HepG2 (cell line): ENCODE results near the gene SEC14L1. TPM values are rescaled to one million over a fixed set of nuclear protein-coding genes. Genes with fewer than 3 reads are reported as not detected.

Experiments used
- ATF5 ChIP-seq: sonication (generic); formaldehyde crosslinking; IDR thresholded peaks from 2 replicates; pipeline ENCODE4 v1.4.0; 2020; ENCODE audit warnings: mild to moderate bottlenecking, low read depth, missing genetic modification reagents
- CBFB ChIP-seq: sonication (generic); formaldehyde crosslinking; IDR thresholded peaks from 2 replicates; pipeline ENCODE4 v1.4.0; 2020; ENCODE audit warnings: missing genetic modification reagents
- HOXA5 ChIP-seq: sonication (generic); formaldehyde crosslinking; IDR thresholded peaks from 2 replicates; pipeline ENCODE4 v1.4.0; 2020; ENCODE audit warnings: missing genetic modification reagents
- HOXA9 ChIP-seq: sonication (generic); formaldehyde crosslinking; IDR thresholded peaks from 2 replicates; pipeline ENCODE4 v1.8.1; 2022; ENCODE audit warnings: missing genetic modification reagents, mild to moderate bottlenecking, moderate library complexity, borderline replicate concordance
- HOXD1 ChIP-seq: sonication (generic); formaldehyde crosslinking; IDR thresholded peaks from 2 replicates; pipeline ENCODE4 v1.5.0; 2020; ENCODE audit warnings: missing genetic modification reagents
- IKZF4 ChIP-seq: sonication (generic); formaldehyde crosslinking; IDR thresholded peaks from 2 replicates; pipeline ENCODE4 v1.5.1; 2020; ENCODE audit warnings: borderline replicate concordance, mild to moderate bottlenecking, low read depth, missing genetic modification reagents; ENCODE audit errors: not compliant biosample characterization
- KMT2B ChIP-seq: IDR thresholded peaks from 2 replicates; pipeline ENCODE4 v1.6.1; 2016; ENCODE audit warnings: missing genetic modification reagents, missing compliant biosample characterization
- MYC ChIP-seq: sonication (generic); formaldehyde crosslinking; IDR thresholded peaks from 2 replicates; pipeline ENCODE4 v1.9.0; 2021; ENCODE audit warnings: missing genetic modification reagents, borderline replicate concordance
- NFKB2 ChIP-seq: sonication (generic); formaldehyde crosslinking; IDR thresholded peaks from 2 replicates; pipeline ENCODE4 v1.4.0; 2020; ENCODE audit warnings: missing genetic modification reagents, borderline replicate concordance
- PCBP2 ChIP-seq: fragments of 200-400 bp; formaldehyde crosslinking; optimal IDR thresholded peaks from 2 replicates; pipeline ENCODE3; 2018; ENCODE audit warnings: low read length, low read depth; ENCODE audit not compliant: poor library complexity, severe bottlenecking
- REPIN1 ChIP-seq: sonication (generic); formaldehyde crosslinking; IDR thresholded peaks from 2 replicates; pipeline ENCODE4 v1.8.0; 2022; ENCODE audit warnings: missing genetic modification reagents, low read depth, mild to moderate bottlenecking, borderline replicate concordance
- SALL2 ChIP-seq: sonication (generic); formaldehyde crosslinking; IDR thresholded peaks from 2 replicates; pipeline ENCODE4 v1.8.1; 2023; ENCODE audit warnings: mild to moderate bottlenecking, missing genetic modification reagents, inconsistent platforms
- TFDP2 ChIP-seq: sonication (generic); formaldehyde crosslinking; IDR thresholded peaks from 2 replicates; pipeline ENCODE4 v1.4.0; 2020; ENCODE audit warnings: missing genetic modification reagents
- ZBTB7A ChIP-seq: sonication (generic); formaldehyde crosslinking; IDR thresholded peaks from 2 replicates; pipeline ENCODE4 v1.8.0; 2022; ENCODE audit warnings: mild to moderate bottlenecking, missing genetic modification reagents
- ZFX ChIP-seq: sonication (generic); formaldehyde crosslinking; IDR thresholded peaks from 2 replicates; pipeline ENCODE4 v1.4.0; 2020; ENCODE audit warnings: mild to moderate bottlenecking, low read depth, missing genetic modification reagents, moderate library complexity
- ZNF18 ChIP-seq: sonication (generic); formaldehyde crosslinking; IDR thresholded peaks from 2 replicates; pipeline ENCODE4 v1.8.0; 2022; ENCODE audit warnings: mild to moderate bottlenecking, missing genetic modification reagents; ENCODE audit not compliant: insufficient replicate concordance
- ZNF232 ChIP-seq: sonication (generic); formaldehyde crosslinking; IDR thresholded peaks from 2 replicates; pipeline ENCODE4 v1.4.0; 2020; ENCODE audit warnings: missing genetic modification reagents, borderline replicate concordance
- ZNF256 ChIP-seq: sonication (generic); formaldehyde crosslinking; conservative IDR thresholded peaks from 2 replicates; pipeline ENCODE4 v1.4.0; 2020; ENCODE audit warnings: missing genetic modification reagents
- ZNF337 ChIP-seq: sonication (generic); formaldehyde crosslinking; IDR thresholded peaks from 2 replicates; pipeline ENCODE4 v1.5.1; 2020; ENCODE audit warnings: missing genetic modification reagents, low read depth, mild to moderate bottlenecking, borderline replicate concordance
- ZNF383 ChIP-seq: sonication (generic); formaldehyde crosslinking; IDR thresholded peaks from 2 replicates; pipeline ENCODE4 v1.4.0; 2020; ENCODE audit warnings: missing genetic modification reagents, mild to moderate bottlenecking, borderline replicate concordance
- ZNF547 ChIP-seq: sonication (generic); formaldehyde crosslinking; IDR thresholded peaks from 2 replicates; pipeline ENCODE4 v1.5.1; 2020; ENCODE audit warnings: mild to moderate bottlenecking, missing genetic modification reagents
- ZNF614 ChIP-seq: IDR thresholded peaks from 2 replicates; pipeline ENCODE4 v1.6.1; 2018; ENCODE audit warnings: missing biosample characterization, missing genetic modification reagents, inconsistent platforms, borderline replicate concordance
- ZNF770 ChIP-seq: sonication (generic); formaldehyde crosslinking; IDR thresholded peaks from 2 replicates; pipeline ENCODE4 v1.5.0; 2020; ENCODE audit warnings: mild to moderate bottlenecking, missing genetic modification reagents
- ZNF780A ChIP-seq: sonication (generic); formaldehyde crosslinking; IDR thresholded peaks from 2 replicates; pipeline ENCODE4 v1.8.0; 2022; ENCODE audit warnings: mild to moderate bottlenecking, missing genetic modification reagents, moderate library complexity
- polyA plus RNA-seq, 8 experiments: library from polyadenylated mRNA; depleted of rRNA in 3 of 8; stranded (reverse) in 7 of 8; unstranded in 1 of 8; fragments of >200 nt; fragmentation: Illumina TruSeq in 4 of 8; extraction: Trizol in 4 of 8; gene quantifications; 2 replicates each; pipeline versions ENCODE4 v1.2.1 to v1.2.3, GENCODE V29; 2011 to 2016; ENCODE audit warnings: low read depth in 4 of 8, missing spikeins in 1 of 8, mixed read lengths in 1 of 8; ENCODE audit not compliant: insufficient read depth in 1 of 8
- total RNA-seq, 5 experiments: library from RNA; depleted of rRNA; stranded (reverse); fragments of >200 nt; fragmentation: Illumina TruSeq; extraction: Trizol; gene quantifications; 2 replicates each; pipeline ENCODE4 v1.2.3, GENCODE V29; 2016; ENCODE audit warnings: low read depth in 1 of 5

The SEC14L1 gene
- total and polyA plus RNA-seq, 2 of the 13 experiments (the other 11 are each of a cell fraction or from before 2014, with no cell fraction given) = 26.3 to 43.9 TPM

GRCh38 chr17:77145612-77146245 lies 5.0 kb downstream of the SEC14L1 start (continued):
- no peak for TF ChIP-seq ZNF770 (CRISPR knock-in tag)
- peak; percentile 49; the same call in 1 of the 2 replicates for TF ChIP-seq ZFX
- no peak for TF ChIP-seq ATF5 (CRISPR knock-in tag)
- peak; percentile 36; the same call in 1 of the 2 replicates for TF ChIP-seq ZNF547 (CRISPR knock-in tag)
- TF ChIP-seq CBFB = 0 out of 2 replicates have a peak, but pooled peaks have one; percentile 58
- peak; percentile 40 for TF ChIP-seq IKZF4 (CRISPR knock-in tag)
- no peak for TF ChIP-seq HOXA9 (CRISPR knock-in tag)
- 0 out of 2 replicates have a peak, but pooled peaks have one; percentile 43 for TF ChIP-seq KMT2B
- 0 out of 2 replicates have a peak, but pooled peaks have one; percentile 32 for TF ChIP-seq HOXD1 (CRISPR knock-in tag)
- TF ChIP-seq ZNF383 = no peak
- peak; percentile 88 for TF ChIP-seq NFKB2 (CRISPR knock-in tag)
- peak; percentile 91 for TF ChIP-seq MYC
- TF ChIP-seq SALL2 = 0 out of 2 replicates have a peak, but pooled peaks have one; percentile 34
- 0 out of 2 replicates have a peak, but pooled peaks have one; percentile 62 for TF ChIP-seq TFDP2 (CRISPR knock-in tag)
- no peak for TF ChIP-seq ZNF256 (CRISPR knock-in tag)
- TF ChIP-seq ZNF780A (CRISPR knock-in tag) = no peak
- no peak for TF ChIP-seq PCBP2
- TF ChIP-seq ZNF337 (CRISPR knock-in tag) = no peak
- TF ChIP-seq ZBTB7A (CRISPR knock-in tag) = no peak
- peak; percentile 77 for TF ChIP-seq ZNF614 (CRISPR knock-in tag)
- 0 out of 2 replicates have a peak, but pooled peaks have one; percentile 34 for TF ChIP-seq REPIN1
- TF ChIP-seq ZNF232 = peak; percentile 75; the same call in 1 of the 2 replicates
- no peak for TF ChIP-seq HOXA5 (CRISPR knock-in tag)
- TF ChIP-seq ZNF18 = no peak
